ENCODE data around the gene SAMMSON.

Gene SAMMSON

DNA sequence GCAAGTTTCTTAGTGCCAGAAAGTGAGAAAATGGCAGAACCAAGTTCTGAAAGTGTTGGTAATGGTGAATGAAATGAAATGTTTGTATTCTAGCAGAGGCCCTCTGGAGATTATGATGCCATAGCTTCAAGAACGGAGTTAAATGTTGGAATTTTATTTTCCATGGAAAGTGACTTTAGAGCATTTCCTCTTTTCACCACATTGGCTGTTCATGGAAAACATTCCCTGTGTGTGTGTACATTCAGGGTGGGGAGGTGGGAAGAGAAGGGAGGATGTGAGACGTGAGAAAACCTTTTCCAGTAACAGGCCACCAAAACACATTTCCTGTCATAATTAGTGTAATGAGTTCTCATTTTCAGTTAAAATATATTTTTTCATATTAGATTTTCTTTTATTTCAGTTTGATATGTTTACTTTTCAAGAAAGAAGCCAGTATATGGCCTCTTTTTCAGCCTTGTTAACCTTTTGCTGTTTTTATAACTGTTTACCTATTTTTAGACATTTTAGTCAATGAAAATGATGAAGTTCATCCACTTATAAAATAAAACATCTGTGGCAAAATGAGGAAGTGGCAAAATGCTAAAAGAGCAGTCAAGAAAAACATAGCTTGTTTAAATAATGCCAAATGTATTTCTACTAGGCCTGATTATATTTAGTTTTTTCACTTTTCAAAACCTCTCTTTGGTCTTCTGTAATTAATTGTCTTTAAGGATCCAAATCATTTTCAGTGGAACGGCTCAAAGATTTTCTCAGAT, 21.6 kb downstream of the SAMMSON start:
- no peaks in the 10 kb centered on the region for H3K36me3 ChIP-seq (ENCODE audit: control insufficient read depth in 2 of 2, insufficient read depth in 1 of 2, low read length in 2 of 2)
- no peak for TF ChIP-seq ZNF843 (tag by site-specific recombination; IDR thresholded peaks at IDR 0.05)
- no peak for TF ChIP-seq MYNN (tag by site-specific recombination; IDR thresholded peaks at IDR 0.05; ENCODE audit: borderline replicate concordance)
- no peak for TF ChIP-seq ZNF548 (tag by site-specific recombination; IDR thresholded peaks at IDR 0.05)
- TF ChIP-seq, protein P1, sequence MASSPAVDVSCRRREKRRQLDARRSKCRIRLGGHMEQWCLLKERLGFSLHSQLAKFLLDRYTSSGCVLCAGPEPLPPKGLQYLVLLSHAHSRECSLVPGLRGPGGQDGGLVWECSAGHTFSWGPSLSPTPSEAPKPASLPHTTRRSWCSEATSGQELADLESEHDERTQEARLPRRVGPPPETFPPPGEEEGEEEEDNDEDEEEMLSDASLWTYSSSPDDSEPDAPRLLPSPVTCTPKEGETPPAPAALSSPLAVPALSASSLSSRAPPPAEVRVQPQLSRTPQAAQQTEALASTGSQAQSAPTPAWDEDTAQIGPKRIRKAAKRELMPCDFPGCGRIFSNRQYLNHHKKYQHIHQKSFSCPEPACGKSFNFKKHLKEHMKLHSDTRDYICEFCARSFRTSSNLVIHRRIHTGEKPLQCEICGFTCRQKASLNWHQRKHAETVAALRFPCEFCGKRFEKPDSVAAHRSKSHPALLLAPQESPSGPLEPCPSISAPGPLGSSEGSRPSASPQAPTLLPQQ (tag by site-specific recombination; IDR thresholded peaks at IDR 0.05) = no peak
- no peak for TF ChIP-seq ZSCAN23 (tag by site-specific recombination; IDR thresholded peaks at IDR 0.05)
- TF ChIP-seq, protein P2, sequence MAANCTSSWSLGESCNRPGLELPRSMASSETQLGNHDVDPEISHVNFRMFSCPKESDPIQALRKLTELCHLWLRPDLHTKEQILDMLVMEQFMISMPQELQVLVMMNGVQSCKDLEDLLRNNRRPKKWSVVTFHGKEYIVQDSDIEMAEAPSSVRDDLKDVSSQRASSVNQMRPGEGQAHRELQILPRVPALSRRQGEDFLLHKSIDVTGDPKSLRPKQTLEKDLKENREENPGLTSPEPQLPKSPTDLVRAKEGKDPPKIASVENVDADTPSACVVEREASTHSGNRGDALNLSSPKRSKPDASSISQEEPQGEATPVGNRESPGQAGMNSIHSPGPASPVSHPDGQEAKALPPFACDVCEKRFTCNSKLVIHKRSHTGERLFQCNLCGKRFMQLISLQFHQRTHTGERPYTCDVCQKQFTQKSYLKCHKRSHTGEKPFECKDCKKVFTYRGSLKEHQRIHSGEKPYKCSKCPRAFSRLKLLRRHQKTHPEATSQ (tag by site-specific recombination; IDR thresholded peaks at IDR 0.05) = no peak
- no peak for TF ChIP-seq ZNF292 (tag by site-specific recombination; IDR thresholded peaks at IDR 0.05; ENCODE audit: borderline replicate concordance, low read depth)
- TF ChIP-seq, protein P3, sequence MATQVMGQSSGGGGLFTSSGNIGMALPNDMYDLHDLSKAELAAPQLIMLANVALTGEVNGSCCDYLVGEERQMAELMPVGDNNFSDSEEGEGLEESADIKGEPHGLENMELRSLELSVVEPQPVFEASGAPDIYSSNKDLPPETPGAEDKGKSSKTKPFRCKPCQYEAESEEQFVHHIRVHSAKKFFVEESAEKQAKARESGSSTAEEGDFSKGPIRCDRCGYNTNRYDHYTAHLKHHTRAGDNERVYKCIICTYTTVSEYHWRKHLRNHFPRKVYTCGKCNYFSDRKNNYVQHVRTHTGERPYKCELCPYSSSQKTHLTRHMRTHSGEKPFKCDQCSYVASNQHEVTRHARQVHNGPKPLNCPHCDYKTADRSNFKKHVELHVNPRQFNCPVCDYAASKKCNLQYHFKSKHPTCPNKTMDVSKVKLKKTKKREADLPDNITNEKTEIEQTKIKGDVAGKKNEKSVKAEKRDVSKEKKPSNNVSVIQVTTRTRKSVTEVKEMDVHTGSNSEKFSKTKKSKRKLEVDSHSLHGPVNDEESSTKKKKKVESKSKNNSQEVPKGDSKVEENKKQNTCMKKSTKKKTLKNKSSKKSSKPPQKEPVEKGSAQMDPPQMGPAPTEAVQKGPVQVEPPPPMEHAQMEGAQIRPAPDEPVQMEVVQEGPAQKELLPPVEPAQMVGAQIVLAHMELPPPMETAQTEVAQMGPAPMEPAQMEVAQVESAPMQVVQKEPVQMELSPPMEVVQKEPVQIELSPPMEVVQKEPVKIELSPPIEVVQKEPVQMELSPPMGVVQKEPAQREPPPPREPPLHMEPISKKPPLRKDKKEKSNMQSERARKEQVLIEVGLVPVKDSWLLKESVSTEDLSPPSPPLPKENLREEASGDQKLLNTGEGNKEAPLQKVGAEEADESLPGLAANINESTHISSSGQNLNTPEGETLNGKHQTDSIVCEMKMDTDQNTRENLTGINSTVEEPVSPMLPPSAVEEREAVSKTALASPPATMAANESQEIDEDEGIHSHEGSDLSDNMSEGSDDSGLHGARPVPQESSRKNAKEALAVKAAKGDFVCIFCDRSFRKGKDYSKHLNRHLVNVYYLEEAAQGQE (tag by site-specific recombination; IDR thresholded peaks at IDR 0.05) = no peak
- TF ChIP-seq ZNF658 (tag by site-specific recombination; IDR thresholded peaks at IDR 0.05) = no peak
- TF ChIP-seq ZNF16 (tag by site-specific recombination; IDR thresholded peaks at IDR 0.05; ENCODE audit: low read depth) = no peak
- no peak for TF ChIP-seq KLF10 (tag by site-specific recombination; IDR thresholded peaks at IDR 0.05)
- TF ChIP-seq ZNF423 (tag by site-specific recombination; IDR thresholded peaks at IDR 0.05) = no peak
- no peak for TF ChIP-seq BCL11A (tag by site-specific recombination; IDR thresholded peaks at IDR 0.05; ENCODE audit: low read depth)
- no peak for TF ChIP-seq ZNF404 (tag by site-specific recombination; IDR thresholded peaks at IDR 0.05)
- TF ChIP-seq YY1 (tag by site-specific recombination; IDR thresholded peaks at IDR 0.05) = no peak
- TF ChIP-seq, protein P4, sequence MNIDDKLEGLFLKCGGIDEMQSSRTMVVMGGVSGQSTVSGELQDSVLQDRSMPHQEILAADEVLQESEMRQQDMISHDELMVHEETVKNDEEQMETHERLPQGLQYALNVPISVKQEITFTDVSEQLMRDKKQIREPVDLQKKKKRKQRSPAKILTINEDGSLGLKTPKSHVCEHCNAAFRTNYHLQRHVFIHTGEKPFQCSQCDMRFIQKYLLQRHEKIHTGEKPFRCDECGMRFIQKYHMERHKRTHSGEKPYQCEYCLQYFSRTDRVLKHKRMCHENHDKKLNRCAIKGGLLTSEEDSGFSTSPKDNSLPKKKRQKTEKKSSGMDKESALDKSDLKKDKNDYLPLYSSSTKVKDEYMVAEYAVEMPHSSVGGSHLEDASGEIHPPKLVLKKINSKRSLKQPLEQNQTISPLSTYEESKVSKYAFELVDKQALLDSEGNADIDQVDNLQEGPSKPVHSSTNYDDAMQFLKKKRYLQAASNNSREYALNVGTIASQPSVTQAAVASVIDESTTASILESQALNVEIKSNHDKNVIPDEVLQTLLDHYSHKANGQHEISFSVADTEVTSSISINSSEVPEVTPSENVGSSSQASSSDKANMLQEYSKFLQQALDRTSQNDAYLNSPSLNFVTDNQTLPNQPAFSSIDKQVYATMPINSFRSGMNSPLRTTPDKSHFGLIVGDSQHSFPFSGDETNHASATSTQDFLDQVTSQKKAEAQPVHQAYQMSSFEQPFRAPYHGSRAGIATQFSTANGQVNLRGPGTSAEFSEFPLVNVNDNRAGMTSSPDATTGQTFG (tag by site-specific recombination; IDR thresholded peaks at IDR 0.05; ENCODE audit: borderline replicate concordance) = no peak
- TF ChIP-seq ZNF211 (tag by site-specific recombination; IDR thresholded peaks at IDR 0.05; ENCODE audit: low read depth) = no peak
- no peak for TF ChIP-seq ZFP69B (tag by site-specific recombination; IDR thresholded peaks at IDR 0.05)
- TF ChIP-seq ZBTB7A (tag by site-specific recombination; IDR thresholded peaks at IDR 0.05; ENCODE audit: low read depth) = no peak
- POLR2A ChIA-PET = no interaction called here

More for the DNA sequence above, 21.6 kb downstream of the SAMMSON start:
- Histone ChIP-seq H3K4me3 (ENCODE audit: low read depth, low read length) (no peak overlapping the region), H3K4me1 (ENCODE audit: control insufficient read depth, insufficient read depth, low read length) (no peaks in the 10 kb centered on the region), H3K27ac (ENCODE audit: extremely low read depth, low read depth, low read length) (no peak overlapping the region), H3K9me3 (ENCODE audit: control insufficient read depth, insufficient read depth, low read depth, low read length) (no peaks in the 10 kb centered on the region)
- CTCF ChIA-PET = interaction anchor here (0.7 kb wide), 1 partner anchor 700 kb away, joined by 3 read pairs; no protein-coding TSS in a partner anchor
